ENCODE data around the gene BPIFB6. TPM values are rescaled to one million over a fixed set of nuclear protein-coding genes. Genes with fewer than 3 reads are reported as not detected.

Gene BPIFB6
- total and polyA plus RNA-seq, 3 experiments from 2014 or later, result not detected

DNA sequence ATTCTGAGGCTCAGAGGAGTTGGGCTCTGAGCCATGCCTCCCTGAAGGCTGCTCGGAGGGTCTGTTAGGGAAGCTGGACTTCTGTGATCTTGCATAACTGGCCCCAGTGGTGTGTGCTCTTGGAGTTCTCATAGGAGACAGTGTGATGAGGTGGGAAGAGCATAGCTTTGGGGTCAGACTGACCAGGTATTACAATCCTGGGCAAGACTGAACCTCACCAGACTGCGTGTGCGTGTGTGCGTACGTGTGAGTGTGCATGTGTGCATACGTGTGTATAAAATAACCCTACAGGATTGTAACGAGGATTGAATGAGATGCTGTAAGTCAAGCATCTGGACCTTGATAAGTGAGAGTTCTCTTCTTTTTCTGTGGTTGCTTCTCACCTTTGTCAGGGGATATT, 13.9 kb upstream of the BPIFB6 start:
- no peaks in the 10 kb centered on the region for H3K36me3 Mint-ChIP-seq
- ChIA-PET POLR2A (no interaction called here), CTCF (no interaction called here)

DNA sequence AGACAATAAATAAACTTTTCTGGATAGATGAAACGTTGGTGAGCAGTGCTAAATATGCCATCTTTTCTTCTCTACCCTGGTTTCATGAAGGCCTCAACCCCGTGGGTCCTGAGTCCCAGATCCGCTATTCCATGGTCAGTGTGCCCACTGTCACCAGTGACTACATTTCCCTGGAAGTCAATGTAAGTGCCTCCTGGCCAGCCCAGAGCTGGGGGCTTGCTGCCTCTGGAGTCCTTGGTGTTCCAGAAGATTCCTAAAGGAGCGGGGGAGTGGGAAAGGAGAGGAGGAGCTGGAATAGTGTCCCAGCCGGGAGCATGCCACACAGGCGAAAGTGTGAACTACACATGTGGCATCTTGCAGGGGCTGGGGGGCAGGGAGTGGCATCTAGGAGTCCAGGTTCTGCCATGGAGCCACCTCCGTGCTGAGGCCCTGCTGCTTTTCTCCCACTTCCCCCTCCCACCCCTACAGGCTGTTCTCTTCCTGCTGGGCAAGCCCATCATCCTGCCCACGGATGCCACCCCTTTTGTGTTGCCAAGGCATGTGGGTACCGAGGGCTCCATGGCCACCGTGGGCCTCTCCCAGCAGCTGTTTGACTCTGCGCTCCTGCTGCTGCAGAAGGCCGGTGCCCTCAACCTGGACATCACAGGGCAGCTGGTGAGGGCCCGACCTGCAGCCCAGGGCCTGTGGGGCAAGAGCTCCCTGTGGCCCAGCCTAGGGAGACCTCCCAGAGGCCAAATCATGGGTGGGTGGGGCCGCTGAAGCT, 13.1 kb upstream of the BPIFB6 start:
- Histone ChIP-seq H3K36me3 (ENCODE audit: insufficient read depth, low read length) (no peaks in the 10 kb centered on the region), H3K4me3 (ENCODE audit: low read length) (no peak overlapping the region), H3K9me3 (ENCODE audit: low read length) (no peaks in the 10 kb centered on the region), H3K4me1 (ENCODE audit: insufficient read depth, low read length) (no peaks in the 10 kb centered on the region), H3K27ac (ENCODE audit: low read depth, low read length) (no peak overlapping the region), H3K27me3 (ENCODE audit: insufficient read depth, low read length, poor library complexity, severe bottlenecking) (no peaks in the 10 kb centered on the region)
- POLR2A ChIA-PET, result no interaction called here
- H3K9me3 Mint-ChIP-seq, result no peaks in the 10 kb centered on the region
- H3K27ac Mint-ChIP-seq, result no peak overlapping the region
- no peak for DNase-seq
- H3K4me1 Mint-ChIP-seq, result peaks cover 5 to 7% (median 6%) of the 10 kb centered on the region in 3 donors
- no peaks in the 10 kb centered on the region for H3K36me3 Mint-ChIP-seq
- CTCF ChIA-PET, result no interaction called here
- no peak overlapping the region for H3K4me3 Mint-ChIP-seq
- H3K27me3 Mint-ChIP-seq, result no peaks in the 10 kb centered on the region

More for the DNA sequence above, 13.9 kb upstream of the BPIFB6 start:
- Mint-ChIP-seq H3K27me3 (no peaks in the 10 kb centered on the region), H3K9me3 (no peaks in the 10 kb centered on the region), H3K4me1 (peaks cover 5 to 7% (median 6%) of the 10 kb centered on the region in 3 donors), H3K27ac (no peak overlapping the region), H3K4me3 (no peak overlapping the region)
- Histone ChIP-seq H3K4me3 (ENCODE audit: low read length) (no peak overlapping the region), H3K9me3 (ENCODE audit: low read length) (no peaks in the 10 kb centered on the region), H3K36me3 (ENCODE audit: insufficient read depth, low read length) (no peaks in the 10 kb centered on the region), H3K4me1 (ENCODE audit: insufficient read depth, low read length) (no peaks in the 10 kb centered on the region), H3K27ac (ENCODE audit: low read depth, low read length) (no peak overlapping the region), H3K27me3 (ENCODE audit: insufficient read depth, low read length, poor library complexity, severe bottlenecking) (no peaks in the 10 kb centered on the region)
- no peak for DNase-seq

DNA sequence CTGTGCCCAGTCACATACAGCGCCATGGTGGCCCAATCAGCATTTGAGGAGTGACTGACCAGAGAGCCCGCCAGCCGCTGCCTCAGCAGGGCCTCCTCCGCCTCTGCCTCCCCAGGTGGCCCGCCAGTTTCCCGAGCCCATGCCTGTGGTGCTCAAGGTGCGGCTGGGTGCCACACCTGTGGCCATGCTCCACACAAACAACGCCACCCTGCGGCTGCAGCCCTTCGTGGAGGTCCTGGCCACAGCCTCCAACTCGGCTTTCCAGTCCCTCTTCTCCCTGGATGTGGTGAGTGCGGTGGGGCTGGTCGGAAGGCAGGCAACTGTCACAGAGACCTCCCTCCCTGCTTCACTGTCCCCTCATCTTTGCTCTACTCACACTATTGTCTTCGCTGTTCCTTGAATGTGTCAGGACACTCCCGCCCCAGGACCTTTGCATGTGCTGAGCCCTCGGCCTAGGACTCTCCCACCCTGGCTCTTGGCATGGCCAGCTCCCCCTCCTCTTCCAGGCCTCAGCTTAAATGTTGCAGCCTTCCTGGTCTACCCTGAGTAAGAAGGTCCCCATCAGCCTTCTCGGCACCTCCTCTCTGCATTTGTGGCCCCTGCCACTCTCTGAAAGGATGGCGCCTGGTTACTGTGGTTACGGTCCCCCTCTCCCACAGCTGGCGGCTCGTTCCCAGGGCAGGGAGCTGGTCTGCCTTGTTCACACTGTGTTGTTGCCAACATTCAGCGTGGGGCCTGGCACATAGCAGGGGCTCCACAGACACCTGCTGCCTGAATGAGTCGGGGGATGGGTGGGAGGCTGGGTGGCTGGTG, 11.8 kb upstream of the BPIFB6 start:
- no peaks in the 10 kb centered on the region for H3K36me3 ChIP-seq (ENCODE audit: insufficient read depth, low read length)
- Mint-ChIP-seq H3K9me3 (no peaks in the 10 kb centered on the region), H3K27ac (peak overlapping the region in 1 of 8 donors; percentile 65), H3K27me3 (no peaks in the 10 kb centered on the region), H3K4me1 (peaks cover 5 to 7% (median 6%) of the 10 kb centered on the region in 3 donors), H3K4me3 (no peak overlapping the region), H3K36me3 (no peaks in the 10 kb centered on the region)
- H3K27ac ChIP-seq (ENCODE audit: low read depth, low read length), result no peak overlapping the region
- no peaks in the 10 kb centered on the region for H3K27me3 ChIP-seq (ENCODE audit: insufficient read depth, low read length, poor library complexity, severe bottlenecking)
- CTCF ChIA-PET, result interaction anchor here (1.2 kb wide), 1 partner anchor 10 kb away, joined by 3 read pairs; no protein-coding TSS in a partner anchor
- no peaks in the 10 kb centered on the region for H3K4me1 ChIP-seq (ENCODE audit: insufficient read depth, low read length)
- POLR2A ChIA-PET, result no interaction called here
- H3K9me3 ChIP-seq (ENCODE audit: low read length), result no peaks in the 10 kb centered on the region
- no peak overlapping the region for H3K4me3 ChIP-seq (ENCODE audit: low read length)
- no peak for DNase-seq

DNA sequence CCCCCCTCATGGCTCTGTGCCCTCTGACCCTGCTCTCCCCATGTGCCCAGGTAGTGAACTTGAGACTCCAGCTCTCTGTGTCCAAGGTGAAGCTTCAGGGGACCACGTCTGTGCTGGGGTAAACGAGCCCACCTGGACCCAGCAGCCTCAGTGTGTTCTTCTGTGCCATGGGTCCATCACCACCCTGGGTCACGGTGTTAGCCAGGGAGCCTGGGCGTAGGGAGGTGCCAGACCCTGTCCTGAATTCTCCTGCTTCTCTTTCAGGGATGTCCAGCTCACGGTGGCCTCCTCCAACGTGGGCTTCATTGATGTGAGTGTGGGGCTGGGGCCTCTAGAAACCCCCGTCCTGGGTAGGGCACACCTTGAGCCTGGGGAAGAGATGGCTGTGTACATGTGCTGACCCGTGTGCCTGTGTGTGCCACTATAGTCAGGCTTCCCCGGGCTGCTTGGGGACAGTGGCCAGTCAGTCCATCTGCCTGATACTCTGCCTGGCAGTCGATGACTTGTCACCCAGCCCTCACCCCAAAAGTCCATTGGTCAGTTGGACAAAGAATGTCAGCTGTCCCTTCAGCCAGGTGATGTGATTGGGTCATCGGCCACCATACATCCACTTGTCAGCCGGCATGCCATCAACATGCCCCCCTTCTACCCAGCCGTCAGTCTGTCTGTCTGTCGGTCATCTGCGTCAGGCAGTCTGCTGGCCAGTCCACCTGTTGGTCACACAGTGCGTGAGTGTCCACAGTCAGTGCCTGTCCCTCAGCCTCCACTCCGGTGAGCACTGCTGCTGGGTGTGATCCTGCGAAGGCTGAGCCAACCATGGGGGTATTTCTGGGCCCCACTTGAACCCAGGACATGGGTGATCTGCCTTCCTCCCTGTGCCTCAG, 10.9 kb upstream of the BPIFB6 start:
- no peaks in the 10 kb centered on the region for H3K27me3 ChIP-seq (ENCODE audit: insufficient read depth, low read length, poor library complexity, severe bottlenecking)
- H3K27ac Mint-ChIP-seq, result peak overlapping the region in 2 of 8 donors; percentile 8 to 33
- no peak overlapping the region for H3K4me3 ChIP-seq (ENCODE audit: low read length)
- H3K9me3 ChIP-seq (ENCODE audit: low read length), result no peaks in the 10 kb centered on the region
- no peaks in the 10 kb centered on the region for H3K36me3 ChIP-seq (ENCODE audit: insufficient read depth, low read length)
- H3K27me3 Mint-ChIP-seq, result no peaks in the 10 kb centered on the region
- no peaks in the 10 kb centered on the region for H3K36me3 Mint-ChIP-seq
- H3K4me3 Mint-ChIP-seq, result no peak overlapping the region
- H3K27ac ChIP-seq (ENCODE audit: low read depth, low read length), result no peak overlapping the region
- CTCF ChIA-PET, result interaction anchor here (1.2 kb wide), 1 partner anchor 9 kb away, joined by 3 read pairs; no protein-coding TSS in a partner anchor
- no peaks in the 10 kb centered on the region for H3K4me1 ChIP-seq (ENCODE audit: insufficient read depth, low read length)
- peaks cover 4 to 7% (median 6%) of the 10 kb centered on the region in 3 donors for H3K4me1 Mint-ChIP-seq
- no peak for DNase-seq
- POLR2A ChIA-PET, result no interaction called here
- no peaks in the 10 kb centered on the region for H3K9me3 Mint-ChIP-seq

DNA sequence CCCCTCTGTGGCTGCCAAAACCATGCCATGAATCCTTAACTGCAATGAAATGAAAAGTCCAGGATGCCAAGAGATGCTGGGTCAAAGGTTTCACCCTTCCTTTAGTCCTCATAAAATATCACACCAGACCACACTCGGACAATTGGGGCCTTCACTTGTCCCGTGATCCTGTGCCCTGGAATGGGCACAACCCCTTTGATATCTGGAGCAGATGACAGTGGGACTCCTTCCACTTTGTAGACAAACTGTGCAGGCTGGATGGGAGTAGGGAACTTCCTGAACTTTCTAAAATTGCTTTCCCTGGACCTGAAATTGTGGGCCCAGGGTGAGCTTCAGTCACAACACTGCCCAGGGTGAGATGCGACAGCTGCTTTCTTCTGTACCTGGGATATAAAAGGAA, 9.6 kb upstream of the BPIFB6 start:
- no peaks in the 10 kb centered on the region for H3K9me3 ChIP-seq (ENCODE audit: low read length)
- H3K27ac ChIP-seq (ENCODE audit: low read depth, low read length), result no peak overlapping the region
- no peaks in the 10 kb centered on the region for H3K36me3 ChIP-seq (ENCODE audit: insufficient read depth, low read length)
- H3K27me3 ChIP-seq (ENCODE audit: insufficient read depth, low read length, poor library complexity, severe bottlenecking), result no peaks in the 10 kb centered on the region
- no peak for DNase-seq
- ChIA-PET POLR2A (no interaction called here), CTCF (no interaction called here)
- no peaks in the 10 kb centered on the region for H3K4me1 ChIP-seq (ENCODE audit: insufficient read depth, low read length)
- Mint-ChIP-seq H3K4me3 (no peak overlapping the region), H3K27me3 (no peaks in the 10 kb centered on the region), H3K9me3 (no peaks in the 10 kb centered on the region), H3K4me1 (no peaks in the 10 kb centered on the region), H3K36me3 (no peaks in the 10 kb centered on the region), H3K27ac (no peak overlapping the region)
- no peak overlapping the region for H3K4me3 ChIP-seq (ENCODE audit: low read length)

DNA sequence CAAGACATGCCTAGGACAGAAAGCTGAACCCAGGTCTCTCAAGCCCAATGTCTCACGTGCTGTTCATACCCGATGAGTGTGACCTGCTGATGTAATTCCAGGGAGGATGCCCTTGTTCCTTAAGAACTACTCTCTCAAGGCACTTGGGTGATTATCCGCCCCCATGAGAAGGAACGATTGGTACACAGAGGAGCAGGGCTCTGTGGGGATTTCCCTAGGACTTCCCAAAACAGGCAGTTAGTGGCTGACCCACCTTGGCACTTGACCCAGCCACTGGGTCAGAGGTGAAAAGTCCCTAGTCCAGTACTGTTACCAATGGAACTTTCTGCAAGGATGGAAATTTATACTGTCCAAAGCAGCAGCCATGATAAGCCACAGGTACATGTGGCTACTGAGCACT, 9.2 kb upstream of the BPIFB6 start:
- CTCF ChIA-PET, result no interaction called here
- Histone ChIP-seq H3K27ac (ENCODE audit: low read depth, low read length) (no peak overlapping the region), H3K4me3 (ENCODE audit: low read length) (no peak overlapping the region), H3K9me3 (ENCODE audit: low read length) (no peaks in the 10 kb centered on the region), H3K4me1 (ENCODE audit: insufficient read depth, low read length) (no peaks in the 10 kb centered on the region), H3K27me3 (ENCODE audit: insufficient read depth, low read length, poor library complexity, severe bottlenecking) (no peaks in the 10 kb centered on the region), H3K36me3 (ENCODE audit: insufficient read depth, low read length) (no peaks in the 10 kb centered on the region)
- no peaks in the 10 kb centered on the region for H3K9me3 Mint-ChIP-seq
- POLR2A ChIA-PET, result no interaction called here
- no peaks in the 10 kb centered on the region for H3K36me3 Mint-ChIP-seq
- H3K27me3 Mint-ChIP-seq, result no peaks in the 10 kb centered on the region
- H3K4me1 Mint-ChIP-seq, result no peaks in the 10 kb centered on the region
- no peak overlapping the region for H3K4me3 Mint-ChIP-seq
- no peak for DNase-seq
- H3K27ac Mint-ChIP-seq, result no peak overlapping the region

DNA sequence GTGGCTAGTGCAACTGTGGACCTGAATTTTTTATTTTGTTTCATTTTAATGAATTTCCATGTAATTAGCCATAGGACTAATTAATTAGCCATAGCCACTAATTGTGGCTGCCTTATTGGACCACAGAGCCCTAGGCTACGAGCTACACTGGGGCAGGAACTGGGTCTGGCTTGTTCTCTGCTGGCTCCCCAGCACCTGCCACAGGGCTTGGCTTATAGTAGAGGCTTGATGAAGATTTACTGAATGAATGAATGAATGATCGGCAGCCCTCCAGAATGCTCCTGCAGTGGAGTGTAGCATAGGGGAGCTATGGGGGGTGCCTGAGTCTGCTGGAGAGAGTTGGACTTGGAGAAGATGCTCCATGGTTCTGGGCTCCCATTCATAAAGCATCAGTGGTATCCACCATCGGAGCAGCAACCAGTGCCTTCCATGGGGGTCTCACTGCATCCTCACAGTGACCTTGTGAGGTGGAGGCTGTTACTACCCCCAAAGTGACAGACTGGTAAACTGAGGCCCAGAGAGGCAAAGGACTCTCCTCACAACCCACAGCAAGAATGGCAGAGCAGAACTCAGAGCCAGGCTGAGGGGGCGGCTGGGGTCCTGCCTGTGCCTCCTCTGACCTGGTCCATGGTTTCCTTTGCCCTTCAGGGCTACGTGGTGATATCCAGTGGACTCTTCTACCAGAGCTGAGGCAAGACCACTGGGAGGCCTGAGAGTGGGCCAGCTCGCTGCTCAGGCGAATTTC, 8.6 kb upstream of the BPIFB6 start:
- Mint-ChIP-seq H3K36me3 (no peaks in the 10 kb centered on the region), H3K4me3 (no peak overlapping the region), H3K27me3 (no peaks in the 10 kb centered on the region), H3K4me1 (no peaks in the 10 kb centered on the region), H3K27ac (no peak overlapping the region), H3K9me3 (no peaks in the 10 kb centered on the region)
- no peak overlapping the region for H3K27ac ChIP-seq (ENCODE audit: low read depth, low read length)
- no peak for DNase-seq
- H3K4me3 ChIP-seq (ENCODE audit: low read length), result no peak overlapping the region
- ChIA-PET POLR2A (no interaction called here), CTCF (no interaction called here)
- no peaks in the 10 kb centered on the region for H3K27me3 ChIP-seq (ENCODE audit: insufficient read depth, low read length, poor library complexity, severe bottlenecking)
- no peaks in the 10 kb centered on the region for H3K9me3 ChIP-seq (ENCODE audit: low read length)
- H3K4me1 ChIP-seq (ENCODE audit: insufficient read depth, low read length), result no peaks in the 10 kb centered on the region
- no peaks in the 10 kb centered on the region for H3K36me3 ChIP-seq (ENCODE audit: insufficient read depth, low read length)
